GM19324 (cell line): ENCODE measurements around the gene CKAP2L.

Source experiments
- ATAC-seq: cut with Tn5 transposase; IDR thresholded peaks from one replicate; pipeline ENCODE4 v1.9.1; 2021; ENCODE audit warnings: mild to moderate bottlenecking, moderate library complexity; ENCODE audit not compliant: unreplicated experiment, low FRiP score

The CKAP2L gene

DNA sequence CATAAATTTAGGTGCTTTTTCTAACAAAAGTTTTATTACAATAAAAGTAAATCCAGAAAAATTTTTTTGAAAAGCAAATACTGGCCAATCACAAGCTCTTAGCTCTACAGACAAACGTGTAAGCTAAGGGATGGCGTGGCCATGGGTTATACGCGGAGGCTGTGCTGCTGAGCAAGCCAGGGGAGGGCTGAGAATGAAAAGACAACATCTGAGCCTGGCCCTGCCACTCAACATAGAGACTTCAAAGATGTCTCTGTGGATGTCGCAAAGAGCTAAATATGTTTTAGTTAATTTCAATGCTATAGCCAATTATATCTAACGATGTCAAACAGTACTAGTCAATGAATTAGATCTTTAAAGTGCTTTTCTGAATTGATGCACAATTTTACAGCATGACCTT, 76.9 kb downstream of the CKAP2L start:
- ATAC-seq = no peak
